K562 (cell line): Measurements from ENCODE around the gene RPUSD2. TPM values are rescaled to one million over a fixed set of nuclear protein-coding genes. Genes with fewer than 3 reads are reported as not detected.

ENCODE experiments used
- CCNT2 ChIP-seq: IDR thresholded peaks from 2 replicates; pipeline ENCODE4 v1.6.1; 2011; ENCODE audit warnings: borderline replicate concordance, low read depth, mild to moderate bottlenecking, moderate library complexity, mixed read lengths, low read length; ENCODE audit not compliant: insufficient read length; ENCODE audit errors: extremely low read depth
- CREBBP ChIP-seq: IDR thresholded peaks from one replicate; pipeline ENCODE4 v1.6.1; 2012; ENCODE audit warnings: low read depth, mild to moderate bottlenecking, control low read depth, inconsistent platforms, low read length
- CTBP1 ChIP-seq: fragments of 450-650 bp; IDR thresholded peaks from 2 replicates; pipeline ENCODE4 v1.6.1; 2016; ENCODE audit warnings: borderline replicate concordance
- ETS2 ChIP-seq: IDR thresholded peaks from 2 replicates; pipeline ENCODE4 v1.6.1; 2016; ENCODE audit warnings: borderline replicate concordance, missing genetic modification characterization, mild to moderate bottlenecking, moderate library complexity, missing compliant biosample characterization; ENCODE audit not compliant: poor library complexity, severe bottlenecking
- FOXK2 ChIP-seq, 2 experiments: fragments of 450-650 bp; IDR thresholded peaks in 1 of 2; conservative IDR thresholded peaks in 1 of 2; 2 replicates each; pipeline ENCODE4 v1.6.1; 2016; ENCODE audit warnings: low read depth in 2 of 2, mild to moderate bottlenecking in 1 of 2
- KDM4B ChIP-seq, 2 experiments: fragments of 450-650 bp in 1 of 2; sonication (generic) in 1 of 2; IDR thresholded peaks; 2 replicates each; pipeline ENCODE4 v1.6.1; 2016 to 2017; ENCODE audit warnings: borderline replicate concordance in 2 of 2, antibody characterized with exemption in 1 of 2, low read depth in 1 of 2, mild to moderate bottlenecking in 1 of 2
- MYNN ChIP-seq, 2 experiments: sonication (generic); formaldehyde crosslinking in 1 of 2; IDR thresholded peaks; 2 replicates each; pipeline versions ENCODE4 v1.5.0 to v1.6.1; 2016 to 2020; ENCODE audit warnings: antibody characterized with exemption in 1 of 2, missing genetic modification reagents in 1 of 2
- RCOR1 ChIP-seq, 2 experiments: IDR thresholded peaks; 2 replicates each; pipeline ENCODE4 v1.6.1; 2012; ENCODE audit warnings: low read depth in 2 of 2, low read length in 2 of 2, borderline replicate concordance in 1 of 2, improper control_type of control experiment in 1 of 2
- RFX7 ChIP-seq: fragments of 250-450 bp; sonication (Bioruptor Pico); IDR thresholded peaks from 2 replicates; pipeline ENCODE4 v1.5.1; 2021; ENCODE audit warnings: mild to moderate bottlenecking
- SMAD3 ChIP-seq: fragments of 450-650 bp; formaldehyde crosslinking; conservative IDR thresholded peaks from 2 replicates; pipeline ENCODE4 v1.4.0; 2020; ENCODE audit warnings: mild to moderate bottlenecking
- TCF3 ChIP-seq: sonication (generic); formaldehyde crosslinking; IDR thresholded peaks from 2 replicates; pipeline ENCODE4 v1.4.0; 2020; ENCODE audit warnings: mild to moderate bottlenecking, missing genetic modification reagents
- ZNF444 ChIP-seq: fragments of 250-450 bp; sonication (Bioruptor Pico); IDR thresholded peaks from 2 replicates; pipeline ENCODE4 v1.4.0; 2020; ENCODE audit warnings: mild to moderate bottlenecking, moderate library complexity
- polyA plus RNA-seq, 8 experiments: library from polyadenylated mRNA; depleted of rRNA in 4 of 8; stranded (reverse) in 5 of 8; unstranded in 3 of 8; fragments of >200 nt; fragmentation: Nextera tagmentation in 2 of 8; fragmentation: Illumina TruSeq in 1 of 8; extraction: Ambion mirVana in 2 of 8; extraction: Trizol in 1 of 8; gene quantifications; 2 replicates each; pipeline versions ENCODE4 v1.2.1 to v1.2.3, GENCODE V29; 2011 to 2014; ENCODE audit warnings: inconsistent platforms in 1 of 8, missing spikeins in 1 of 8
- total RNA-seq, 7 experiments: library from RNA; depleted of rRNA in 6 of 7; stranded (reverse); fragments of >200 nt in 6 of 7; fragmentation: Illumina TruSeq in 2 of 7; extraction: Trizol in 2 of 7; gene quantifications; 2 replicates each; pipeline versions ENCODE4 v1.2.1 to v1.2.3, GENCODE V29; 2011 to 2021; ENCODE audit warnings: low replicate concordance in 1 of 7
- TF ChIP-seq, protein P1 (sequence below): fragments of 250-450 bp; sonication (Bioruptor Pico); IDR thresholded peaks from 2 replicates; pipeline ENCODE4 v1.4.0; 2020; ENCODE audit warnings: mild to moderate bottlenecking, moderate library complexity, borderline replicate concordance
- TF ChIP-seq, protein P2 (sequence below): fragments of 450-650 bp; formaldehyde crosslinking; IDR thresholded peaks from 2 replicates; pipeline ENCODE4 v1.4.0; 2020; ENCODE audit warnings: mild to moderate bottlenecking, mixed read lengths
- TF ChIP-seq, protein P3 (sequence below): fragments of 250-450 bp; sonication (Bioruptor Pico); IDR thresholded peaks from 2 replicates; pipeline ENCODE4 v1.8.0; 2022; ENCODE audit warnings: inconsistent platforms
- TF ChIP-seq, protein P4 (sequence below): sonication (generic); formaldehyde crosslinking; IDR thresholded peaks from 2 replicates; pipeline ENCODE4 v1.8.0; 2022; ENCODE audit warnings: mild to moderate bottlenecking, missing genetic modification reagents, borderline replicate concordance

Gene RPUSD2
- total and polyA plus RNA-seq, 9 of the 15 experiments (the other 6 are each of a cell fraction or from before 2014, with no cell fraction given), result 3.7 to 30.2 (median 14.3) TPM

DNA sequence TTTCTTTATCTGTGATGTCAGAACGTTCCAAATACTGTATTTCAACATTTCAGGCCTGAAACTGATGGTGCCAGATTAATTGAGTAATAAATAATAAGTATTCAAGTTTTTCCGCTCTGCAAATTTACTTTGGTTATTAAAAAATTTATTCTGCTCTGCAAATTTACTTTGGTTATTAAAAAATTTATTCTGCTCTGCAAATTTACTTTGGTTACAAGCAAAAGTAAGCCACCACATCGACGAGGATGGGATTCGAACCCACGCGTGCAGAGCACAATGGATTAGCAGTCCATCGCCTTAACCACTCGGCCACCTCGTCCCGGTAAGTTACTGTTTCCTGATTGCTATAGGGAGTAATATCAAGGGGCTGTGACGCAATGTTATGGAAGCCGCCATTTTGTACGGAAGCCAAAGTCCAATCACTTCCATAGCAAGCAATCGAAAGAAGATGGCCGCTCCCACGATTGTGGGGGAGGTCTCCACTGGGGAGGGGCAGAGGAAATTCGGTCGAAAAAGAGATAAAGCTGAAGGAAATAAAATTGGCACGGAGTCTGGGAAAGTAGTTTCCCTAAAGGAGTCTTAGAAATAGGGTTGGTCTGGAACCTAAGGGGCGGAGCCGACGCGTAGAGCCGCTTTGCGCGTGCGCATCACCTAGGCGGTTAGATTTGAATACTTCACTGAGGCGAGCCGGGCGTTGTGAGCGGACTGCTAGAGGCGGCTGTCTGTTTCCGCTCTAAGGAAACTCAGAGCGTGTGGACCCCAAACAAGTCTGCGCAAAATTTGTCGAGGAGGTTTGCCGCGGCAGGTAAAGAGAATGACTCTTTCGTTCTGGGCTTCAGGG, 24.7 kb downstream of the RPUSD2 start, which contains the start of gene KNL1 (continued):
- TF ChIP-seq KDM4B (IDR thresholded peaks at IDR 0.05; ENCODE audit: borderline replicate concordance in 2 of 2, low read depth in 1 of 2), result no peak
- TF ChIP-seq, protein P1, sequence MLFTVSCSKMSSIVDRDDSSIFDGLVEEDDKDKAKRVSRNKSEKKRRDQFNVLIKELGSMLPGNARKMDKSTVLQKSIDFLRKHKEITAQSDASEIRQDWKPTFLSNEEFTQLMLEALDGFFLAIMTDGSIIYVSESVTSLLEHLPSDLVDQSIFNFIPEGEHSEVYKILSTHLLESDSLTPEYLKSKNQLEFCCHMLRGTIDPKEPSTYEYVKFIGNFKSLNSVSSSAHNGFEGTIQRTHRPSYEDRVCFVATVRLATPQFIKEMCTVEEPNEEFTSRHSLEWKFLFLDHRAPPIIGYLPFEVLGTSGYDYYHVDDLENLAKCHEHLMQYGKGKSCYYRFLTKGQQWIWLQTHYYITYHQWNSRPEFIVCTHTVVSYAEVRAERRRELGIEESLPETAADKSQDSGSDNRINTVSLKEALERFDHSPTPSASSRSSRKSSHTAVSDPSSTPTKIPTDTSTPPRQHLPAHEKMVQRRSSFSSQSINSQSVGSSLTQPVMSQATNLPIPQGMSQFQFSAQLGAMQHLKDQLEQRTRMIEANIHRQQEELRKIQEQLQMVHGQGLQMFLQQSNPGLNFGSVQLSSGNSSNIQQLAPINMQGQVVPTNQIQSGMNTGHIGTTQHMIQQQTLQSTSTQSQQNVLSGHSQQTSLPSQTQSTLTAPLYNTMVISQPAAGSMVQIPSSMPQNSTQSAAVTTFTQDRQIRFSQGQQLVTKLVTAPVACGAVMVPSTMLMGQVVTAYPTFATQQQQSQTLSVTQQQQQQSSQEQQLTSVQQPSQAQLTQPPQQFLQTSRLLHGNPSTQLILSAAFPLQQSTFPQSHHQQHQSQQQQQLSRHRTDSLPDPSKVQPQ (CRISPR knock-in tag), result no peak
- TF ChIP-seq, protein P2, sequence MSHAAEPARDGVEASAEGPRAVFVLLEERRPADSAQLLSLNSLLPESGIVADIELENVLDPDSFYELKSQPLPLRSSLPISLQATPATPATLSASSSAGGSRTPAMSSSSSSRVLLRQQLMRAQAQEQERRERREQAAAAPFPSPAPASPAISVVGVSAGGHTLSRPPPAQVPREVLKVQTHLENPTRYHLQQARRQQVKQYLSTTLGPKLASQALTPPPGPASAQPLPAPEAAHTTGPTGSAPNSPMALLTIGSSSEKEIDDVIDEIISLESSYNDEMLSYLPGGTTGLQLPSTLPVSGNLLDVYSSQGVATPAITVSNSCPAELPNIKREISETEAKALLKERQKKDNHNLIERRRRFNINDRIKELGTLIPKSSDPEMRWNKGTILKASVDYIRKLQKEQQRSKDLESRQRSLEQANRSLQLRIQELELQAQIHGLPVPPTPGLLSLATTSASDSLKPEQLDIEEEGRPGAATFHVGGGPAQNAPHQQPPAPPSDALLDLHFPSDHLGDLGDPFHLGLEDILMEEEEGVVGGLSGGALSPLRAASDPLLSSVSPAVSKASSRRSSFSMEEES, result no peak
- TF ChIP-seq TCF3 (CRISPR knock-in tag), result peak; percentile 38
- TF ChIP-seq SMAD3, result peak; percentile 5; the same call in 1 of the 2 replicates
- TF ChIP-seq ZNF444, result no peak
- TF ChIP-seq, protein P3, sequence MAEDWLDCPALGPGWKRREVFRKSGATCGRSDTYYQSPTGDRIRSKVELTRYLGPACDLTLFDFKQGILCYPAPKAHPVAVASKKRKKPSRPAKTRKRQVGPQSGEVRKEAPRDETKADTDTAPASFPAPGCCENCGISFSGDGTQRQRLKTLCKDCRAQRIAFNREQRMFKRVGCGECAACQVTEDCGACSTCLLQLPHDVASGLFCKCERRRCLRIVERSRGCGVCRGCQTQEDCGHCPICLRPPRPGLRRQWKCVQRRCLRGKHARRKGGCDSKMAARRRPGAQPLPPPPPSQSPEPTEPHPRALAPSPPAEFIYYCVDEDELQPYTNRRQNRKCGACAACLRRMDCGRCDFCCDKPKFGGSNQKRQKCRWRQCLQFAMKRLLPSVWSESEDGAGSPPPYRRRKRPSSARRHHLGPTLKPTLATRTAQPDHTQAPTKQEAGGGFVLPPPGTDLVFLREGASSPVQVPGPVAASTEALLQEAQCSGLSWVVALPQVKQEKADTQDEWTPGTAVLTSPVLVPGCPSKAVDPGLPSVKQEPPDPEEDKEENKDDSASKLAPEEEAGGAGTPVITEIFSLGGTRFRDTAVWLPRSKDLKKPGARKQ (CRISPR knock-in tag), result no peak
- TF ChIP-seq RCOR1 (IDR thresholded peaks at IDR 0.05; ENCODE audit: borderline replicate concordance in 1 of 2, low read depth in 2 of 2, low read length in 2 of 2), result peak in 1 of 2 experiments; percentile 72; a peak in 2 of 4 replicates
- TF ChIP-seq MYNN (IDR thresholded peaks at IDR 0.05), result no peak
- no peak for TF ChIP-seq MYNN (CRISPR knock-in tag; IDR thresholded peaks at IDR 0.05)
- TF ChIP-seq, protein P4, sequence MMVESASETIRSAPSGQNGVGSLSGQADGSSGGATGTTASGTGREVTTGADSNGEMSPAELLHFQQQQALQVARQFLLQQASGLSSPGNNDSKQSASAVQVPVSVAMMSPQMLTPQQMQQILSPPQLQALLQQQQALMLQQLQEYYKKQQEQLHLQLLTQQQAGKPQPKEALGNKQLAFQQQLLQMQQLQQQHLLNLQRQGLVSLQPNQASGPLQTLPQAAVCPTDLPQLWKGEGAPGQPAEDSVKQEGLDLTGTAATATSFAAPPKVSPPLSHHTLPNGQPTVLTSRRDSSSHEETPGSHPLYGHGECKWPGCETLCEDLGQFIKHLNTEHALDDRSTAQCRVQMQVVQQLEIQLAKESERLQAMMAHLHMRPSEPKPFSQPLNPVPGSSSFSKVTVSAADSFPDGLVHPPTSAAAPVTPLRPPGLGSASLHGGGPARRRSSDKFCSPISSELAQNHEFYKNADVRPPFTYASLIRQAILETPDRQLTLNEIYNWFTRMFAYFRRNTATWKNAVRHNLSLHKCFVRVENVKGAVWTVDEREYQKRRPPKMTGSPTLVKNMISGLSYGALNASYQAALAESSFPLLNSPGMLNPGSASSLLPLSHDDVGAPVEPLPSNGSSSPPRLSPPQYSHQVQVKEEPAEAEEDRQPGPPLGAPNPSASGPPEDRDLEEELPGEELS (CRISPR knock-in tag), result no peak; the same call in 1 of the 2 replicates
- no peak for TF ChIP-seq CREBBP
- TF ChIP-seq CCNT2, result no peak
- TF ChIP-seq RFX7 (CRISPR knock-in tag), result no peak
- 0 out of 2 replicates have a peak, but pooled peaks have one; percentile 48 for TF ChIP-seq CTBP1
- TF ChIP-seq ETS2 (tag), result no peak
- peak; percentile 40 to 88; a peak in 3 of 4 replicates for TF ChIP-seq FOXK2 (conservative IDR thresholded peaks at IDR 0.05 in 1 of 2, IDR thresholded peaks at IDR 0.05 in 1 of 2; ENCODE audit: low read depth in 2 of 2)
